GM18505 (cell line): ENCODE data around the gene PFDN4.

Experiments
- ATAC-seq: cut with Tn5 transposase; IDR thresholded peaks from one replicate; pipeline ENCODE4 v1.9.1; 2021; ENCODE audit not compliant: unreplicated experiment
- POLR2A ChIP-seq: IDR thresholded peaks from 4 replicates; pipeline ENCODE4 v1.6.1; 2011; ENCODE audit warnings: borderline replicate concordance; ENCODE audit not compliant: insufficient read depth, insufficient read length; ENCODE audit errors: extremely low read depth

The PFDN4 gene

GRCh38 chr20:54207743-54208547 lies at the start of gene PFDN4:
TSS of gene PFDN4 (plus strand) at chr20:54208087. CDS start at chr20:54208101, 14 bp downstream.
- ATAC-seq = peak; percentile 95
- peak; percentile 68 for TF ChIP-seq POLR2A

GRCh38 chr20:54158226-54158625 lies 49.7 kb upstream of the PFDN4 start:
- ATAC-seq = no peak
- no peak for TF ChIP-seq POLR2A

- no peak for ATAC-seq
- TF ChIP-seq POLR2A = no peak
Measured at GRCh38 chr20:54158856-54159418, 49.0 kb upstream of the PFDN4 start.

- TF ChIP-seq POLR2A = no peak
- no peak for ATAC-seq
Measured at GRCh38 chr20:54160065-54161007, 47.6 kb upstream of the PFDN4 start.

GRCh38 chr20:54161008-54161820 lies 46.7 kb upstream of the PFDN4 start:
- no peak for TF ChIP-seq POLR2A
- ATAC-seq = no peak

GRCh38 chr20:54161821-54162149 lies 46.1 kb upstream of the PFDN4 start:
- no peak for ATAC-seq
- no peak for TF ChIP-seq POLR2A

- ATAC-seq = no peak
- TF ChIP-seq POLR2A = no peak
Measured at GRCh38 chr20:54162378-54163009, 45.4 kb upstream of the PFDN4 start.

GRCh38 chr20:54163402-54163801 lies 44.5 kb upstream of the PFDN4 start:
- no peak for TF ChIP-seq POLR2A
- no peak for ATAC-seq

GRCh38 chr20:54165014-54165413 lies 42.9 kb upstream of the PFDN4 start:
- ATAC-seq = no peak
- no peak for TF ChIP-seq POLR2A

GRCh38 chr20:54165803-54166202 lies 42.1 kb upstream of the PFDN4 start:
- TF ChIP-seq POLR2A = no peak
- ATAC-seq = no peak

GRCh38 chr20:54166987-54167662 lies 40.8 kb upstream of the PFDN4 start:
- ATAC-seq = no peak
- no peak for TF ChIP-seq POLR2A
